IMR-90 (cell line): ENCODE data around the gene PIK3R3. TPM values are rescaled to one million over a fixed set of nuclear protein-coding genes. Genes with fewer than 3 reads are reported as not detected.

Experiments used
- ATAC-seq: fragments of 200-7000 bp; cut with Tn5 transposase; 2 replicates; pipeline ENCODE4 v1.9.1; 2020; ENCODE audit warnings: low read depth, mild to moderate bottlenecking, moderate library complexity
- BruUV-seq: library from RNA; stranded (reverse); fragments of 400-500 nt; replicated peaks from 2 replicates; lab custom pipeline; 2021; lab: Mats Ljungman, UMichigan
- CTCF ChIA-PET: fragments of 300-600 bp; formaldehyde crosslinking; extraction: SDS; loops from one replicate; lab custom pipeline; 2021; ENCODE audit warnings: antibody characterized with exemption; lab: Yijun Ruan, JAX
- POLR2A ChIA-PET: fragments of 300-600 bp; sonication (Branson Sonifier 250); formaldehyde crosslinking; loops from one replicate; lab custom pipeline; 2022; ENCODE audit warnings: antibody characterized with exemption; ENCODE audit not compliant: unreplicated experiment; lab: Charles Lee
- DNase-seq: peaks from one replicate; pipeline ENCODE4 v3.0.0; 2013
- H2AFZ ChIP-seq: replicated peaks from 2 replicates; pipeline ENCODE3; 2013; ENCODE audit warnings: low read length, mild to moderate bottlenecking; ENCODE audit not compliant: poor library complexity
- H2AK5ac ChIP-seq: 2 replicates; pipeline ENCODE4 v1.6.1; 2013; ENCODE audit warnings: low read depth, low read length, inconsistent platforms
- H2AK9ac ChIP-seq: replicated peaks from 2 replicates; pipeline ENCODE3; 2013; ENCODE audit warnings: mild to moderate bottlenecking, low read depth, low read length, moderate library complexity; ENCODE audit not compliant: poor library complexity
- H2BK120ac ChIP-seq: 2 replicates; pipeline ENCODE4 v1.6.1; 2013; ENCODE audit warnings: low read depth, low read length, inconsistent platforms
- H2BK15ac ChIP-seq: 3 replicates; pipeline ENCODE4 v1.6.1; 2013; ENCODE audit warnings: low read depth, low read length, inconsistent platforms
- H2BK20ac ChIP-seq: 2 replicates; pipeline ENCODE4 v1.6.1; 2013; ENCODE audit warnings: low read depth, mild to moderate bottlenecking, inconsistent platforms, low read length, moderate library complexity
- H2BK5ac ChIP-seq: 2 replicates; pipeline ENCODE4 v1.6.1; 2013; ENCODE audit warnings: mild to moderate bottlenecking, low read depth, low read length, inconsistent platforms; ENCODE audit not compliant: poor library complexity, severe bottlenecking
- H3K14ac ChIP-seq: replicated peaks from 2 replicates; pipeline ENCODE4 v1.6.1; 2013; ENCODE audit warnings: low read depth, low read length, inconsistent platforms
- H3K18ac ChIP-seq: 2 replicates; pipeline ENCODE4 v1.6.1; 2013; ENCODE audit warnings: low read depth, low read length, control low read depth
- H3K23ac ChIP-seq: 2 replicates; pipeline ENCODE4 v1.6.1; 2013; ENCODE audit warnings: low read depth, low read length, inconsistent platforms
- H3K27ac ChIP-seq: 2 replicates; pipeline ENCODE4 v1.5.1; 2013; ENCODE audit warnings: mild to moderate bottlenecking, control low read depth, low read length; ENCODE audit not compliant: insufficient read depth
- H3K27me3 ChIP-seq: 2 replicates; pipeline ENCODE4 v1.6.1; 2013; ENCODE audit warnings: low read length; ENCODE audit not compliant: control insufficient read depth, insufficient read depth
- H3K36me3 ChIP-seq: 2 replicates; pipeline ENCODE4 v1.6.1; 2013; ENCODE audit warnings: low read length, mixed read lengths; ENCODE audit not compliant: control insufficient read depth, insufficient read depth
- H3K4ac ChIP-seq: 2 replicates; pipeline ENCODE4 v1.6.1; 2013; ENCODE audit warnings: low read depth, low read length, inconsistent platforms
- H3K4me1 ChIP-seq: 2 replicates; pipeline ENCODE4 v1.6.1; 2013; ENCODE audit warnings: low read length, mixed read lengths; ENCODE audit not compliant: control insufficient read depth, insufficient read depth
- H3K4me2 ChIP-seq: 2 replicates; pipeline ENCODE4 v1.6.1; 2013; ENCODE audit warnings: low read depth, mild to moderate bottlenecking, control low read depth, low read length, moderate library complexity
- H3K4me3 ChIP-seq: 2 replicates; pipeline ENCODE4 v1.5.1; 2013; ENCODE audit warnings: low read depth, mild to moderate bottlenecking, control low read depth, low read length, moderate library complexity; ENCODE audit not compliant: insufficient read depth
- H3K56ac ChIP-seq: 2 replicates; pipeline ENCODE4 v1.6.1; 2013; ENCODE audit warnings: low read length, inconsistent platforms; ENCODE audit not compliant: insufficient read depth; ENCODE audit errors: extremely low read depth
- H3K79me1 ChIP-seq, 2 experiments: 2 replicates each; pipeline ENCODE4 v1.6.1; 2013; ENCODE audit warnings: low read length in 2 of 2, inconsistent platforms in 1 of 2, low read depth in 1 of 2
- H3K9ac ChIP-seq: 2 replicates; pipeline ENCODE4 v1.6.1; 2013; ENCODE audit warnings: low read depth, low read length, control low read depth
- H3K9me1 ChIP-seq: 2 replicates; pipeline ENCODE4 v1.6.1; 2013; ENCODE audit warnings: low read length, inconsistent platforms; ENCODE audit not compliant: insufficient read depth
- H3K9me3 ChIP-seq: 2 replicates; pipeline ENCODE4 v1.6.1; 2013; ENCODE audit warnings: low read length; ENCODE audit not compliant: control insufficient read depth, insufficient read depth
- H4K20me1 ChIP-seq: 2 replicates; pipeline ENCODE4 v1.6.1; 2013; ENCODE audit warnings: low read length, inconsistent platforms; ENCODE audit not compliant: insufficient read depth
- H4K5ac ChIP-seq: 2 replicates; pipeline ENCODE4 v1.6.1; 2013; ENCODE audit warnings: mild to moderate bottlenecking, low read depth, low read length, control low read depth
- H4K8ac ChIP-seq, 2 experiments: 2 replicates each; pipeline ENCODE4 v1.6.1; 2013; ENCODE audit warnings: low read depth in 2 of 2, low read length in 2 of 2, control low read depth in 1 of 2, inconsistent platforms in 1 of 2
- H4K91ac ChIP-seq: 2 replicates; pipeline ENCODE4 v1.6.1; 2013; ENCODE audit warnings: low read depth, low read length, inconsistent platforms; ENCODE audit not compliant: insufficient read depth
- BHLHE40 ChIP-seq: fragments of 150-350 bp; IDR thresholded peaks from 2 replicates; pipeline ENCODE4 v1.6.1; 2016; ENCODE audit warnings: mild to moderate bottlenecking, low read depth, low read length
- CEBPB ChIP-seq: IDR thresholded peaks from 2 replicates; pipeline ENCODE4 v1.6.1; 2012; ENCODE audit warnings: low read depth, low read length, improper control_type of control experiment
- CHD1 ChIP-seq: IDR thresholded peaks from 2 replicates; pipeline ENCODE4 v1.6.1; 2012; ENCODE audit warnings: low read depth, low read length, improper control_type of control experiment
- CTCF ChIP-seq: conservative IDR thresholded peaks from 2 replicates; pipeline ENCODE4 v1.5.1; 2012; ENCODE audit warnings: mild to moderate bottlenecking, low read depth, low read length, improper control_type of control experiment
- ELK1 ChIP-seq: fragments of 150-350 bp; IDR thresholded peaks from 2 replicates; pipeline ENCODE4 v1.6.1; 2016; ENCODE audit warnings: low read depth, mild to moderate bottlenecking, low read length, moderate library complexity, borderline replicate concordance
- FOS ChIP-seq: fragments of 150-350 bp; IDR thresholded peaks from 2 replicates; pipeline ENCODE4 v1.6.1; 2016; ENCODE audit warnings: low read depth, low read length
- MAZ ChIP-seq: IDR thresholded peaks from 2 replicates; pipeline ENCODE4 v1.6.1; 2012; ENCODE audit warnings: low read depth, mild to moderate bottlenecking, low read length, improper control_type of control experiment, moderate library complexity, borderline replicate concordance
- MXI1 ChIP-seq: IDR thresholded peaks from 2 replicates; pipeline ENCODE4 v1.6.1; 2012; ENCODE audit warnings: low read depth, mild to moderate bottlenecking, low read length, moderate library complexity, borderline replicate concordance
- NFE2L2 ChIP-seq: fragments of 150-350 bp; IDR thresholded peaks from 2 replicates; pipeline ENCODE4 v1.6.1; 2016; ENCODE audit warnings: low read depth, mild to moderate bottlenecking, low read length
- POLR2A ChIP-seq: IDR thresholded peaks from 2 replicates; pipeline ENCODE4 v1.6.1; 2012; ENCODE audit warnings: mild to moderate bottlenecking, low read depth, low read length
- RAD21 ChIP-seq: IDR thresholded peaks from 2 replicates; pipeline ENCODE4 v1.6.1; 2012; ENCODE audit warnings: low read length, improper control_type of control experiment
- RCOR1 ChIP-seq: IDR thresholded peaks from 2 replicates; pipeline ENCODE4 v1.6.1; 2012; ENCODE audit warnings: mild to moderate bottlenecking, low read length, improper control_type of control experiment; ENCODE audit not compliant: insufficient replicate concordance
- RFX5 ChIP-seq: IDR thresholded peaks from 2 replicates; pipeline ENCODE4 v1.8.0; 2012; ENCODE audit warnings: low read depth, mild to moderate bottlenecking, low read length, moderate library complexity
- WGBS, 2 experiments: methylation state at CpG; one replicate each; pipeline versions ENCODE4 v1.1.5 to v1.1.7; 2013; ENCODE audit warnings: missing lambda C conversion rate in 2 of 2; ENCODE audit not compliant: insufficient read length in 1 of 2; ENCODE audit errors: extremely low coverage in 2 of 2; 5-methylcytosine and 5-hydroxymethylcytosine counted together
- dilution Hi-C: fragments of 300-500 bp; cut with HindIII; formaldehyde crosslinking; loops from one replicate; pipeline ENCODE4 v1.14.3; 2018; ENCODE audit warnings: low sequenced_read_pairs; ENCODE audit not compliant: unreplicated experiment
- in situ Hi-C: fragments of 300-500 bp; cut with MboI; formaldehyde crosslinking; loops from 3 replicates; pipeline ENCODE4 v1.14.3; 2019; ENCODE audit warnings: low sequenced_read_pairs, inconsistent platforms, mixed read lengths
- intact Hi-C: fragments of 100-400 bp; cut with micrococcal nuclease; formaldehyde crosslinking; loops from 2 replicates; pipeline ENCODE4 v1.10.0; 2022
- polyA plus RNA-seq, 3 experiments: library from polyadenylated mRNA; depleted of rRNA; stranded (reverse); fragments of >200 nt; gene quantifications; 2 replicates each; pipeline ENCODE4 v1.2.3, GENCODE V29; 2012; ENCODE audit warnings: low replicate concordance in 1 of 3
- total RNA-seq: library from RNA; depleted of rRNA; stranded (reverse); fragments of >200 nt; gene quantifications from 2 replicates; pipeline ENCODE4 v1.2.3, GENCODE V29; 2012

The PIK3R3 gene
- total and polyA plus RNA-seq, 2 of the 4 experiments (the other 2 are of a cell fraction) = 5.3 to 9.9 TPM

- H2AFZ ChIP-seq = no peak overlapping the region
- H3K9me1 ChIP-seq = no peaks in the 10 kb centered on the region; the same call in 1 of the 2 replicates
- H2BK5ac ChIP-seq = no peak overlapping the region
- ATAC-seq = no peak
- no peak overlapping the region for H3K23ac ChIP-seq
- no peak overlapping the region for H2AK5ac ChIP-seq
- no peak overlapping the region for H3K4me2 ChIP-seq
- H3K27me3 ChIP-seq = no peaks in the 10 kb centered on the region
- H3K9me3 ChIP-seq = no peaks in the 10 kb centered on the region
- no peak overlapping the region for H3K4me3 ChIP-seq
- no peak for DNase-seq
- H3K14ac ChIP-seq = no peak overlapping the region
- no peak overlapping the region for H3K18ac ChIP-seq
- H3K56ac ChIP-seq = no peak overlapping the region
- no peak overlapping the region for H3K9ac ChIP-seq
- H2BK15ac ChIP-seq = no peak overlapping the region
- no peak for TF ChIP-seq RAD21
- TF ChIP-seq RCOR1 = no peak
- TF ChIP-seq MAZ = no peak
- no peak for TF ChIP-seq RFX5
- no peak for TF ChIP-seq FOS
- TF ChIP-seq BHLHE40 = no peak
- TF ChIP-seq CEBPB = no peak
- no peak for TF ChIP-seq POLR2A
- TF ChIP-seq CTCF = no peak
- TF ChIP-seq ELK1 = no peak
- no peak for TF ChIP-seq NFE2L2
- TF ChIP-seq MXI1 = no peak
- TF ChIP-seq CHD1 = no peak
- H3K27ac ChIP-seq = no peak overlapping the region
- ChIA-PET POLR2A (no interaction called here), CTCF (no interaction called here)
- no peak overlapping the region for H4K91ac ChIP-seq
- H2BK20ac ChIP-seq = no peak overlapping the region
- WGBS, 2 experiments = no CpG with 5 or more reads among the region's 1 CpG
- dilution Hi-C loops (no loop called here), in situ Hi-C loops (no loop called here), intact Hi-C loops (no loop called here)
- no peaks in the 10 kb centered on the region for H3K79me1 ChIP-seq
- H2AK9ac ChIP-seq = no peak overlapping the region
- H4K20me1 ChIP-seq = no peaks in the 10 kb centered on the region
- no peak overlapping the region for H4K8ac ChIP-seq
- no peak overlapping the region for H3K4ac ChIP-seq
- H2BK120ac ChIP-seq = no peak overlapping the region
- BruUV-seq = no TSS peak
- H3K36me3 ChIP-seq = peaks cover 2% of the 10 kb centered on the region; the same call in 1 of the 2 replicates
- H4K5ac ChIP-seq = no peak overlapping the region
- no peaks in the 10 kb centered on the region for H3K4me1 ChIP-seq
Measured at GRCh38 chr1:46064708-46065107, 67.7 kb downstream of the PIK3R3 start.
